ENCODE measurements around the gene AP2A2.

- TF ChIP-seq CTCF (IDR thresholded peaks at IDR 0.05) (no peak), POLR2A (IDR thresholded peaks at IDR 0.05; ENCODE audit: low read depth) (no peak), POLR2AphosphoS5 (IDR thresholded peaks at IDR 0.05) (no peak), EP300 (IDR thresholded peaks at IDR 0.05) (no peak)
Observed at GRCh38 chr11:1047595-1048156, 122.0 kb downstream of the AP2A2 start.
